Measurements from ENCODE around the gene C11orf42.

C11orf42 gene

DNA sequence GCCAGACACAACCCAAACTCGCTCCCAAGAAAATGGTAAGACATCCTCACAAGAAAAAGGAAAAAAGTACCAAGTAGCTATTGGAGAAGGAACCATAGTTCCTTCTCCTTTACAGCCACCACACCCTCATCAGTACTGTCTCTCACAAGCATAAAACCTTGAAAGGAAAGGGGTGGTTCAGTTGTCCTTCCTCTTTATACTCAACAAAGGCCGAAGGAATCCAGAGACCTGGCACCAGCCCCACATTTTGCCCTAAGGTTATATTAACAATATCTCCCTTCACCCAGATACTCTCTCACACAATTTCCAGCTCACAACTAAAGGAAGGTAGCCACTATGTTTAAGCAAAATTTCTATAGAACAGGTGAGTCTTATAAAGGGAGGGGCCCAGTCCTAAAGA is 20.5 kb downstream of the C11orf42 start:
- TF ChIP-seq ZFP3 (CRISPR knock-in tag; IDR thresholded peaks at IDR 0.05) (no peak), RARB (CRISPR knock-in tag; IDR thresholded peaks at IDR 0.05) (no peak), TOX (CRISPR knock-in tag; IDR thresholded peaks at IDR 0.05; ENCODE audit: borderline replicate concordance) (no peak), ISL1 (CRISPR knock-in tag; IDR thresholded peaks at IDR 0.05) (no peak)
- TF ChIP-seq, protein P1, sequence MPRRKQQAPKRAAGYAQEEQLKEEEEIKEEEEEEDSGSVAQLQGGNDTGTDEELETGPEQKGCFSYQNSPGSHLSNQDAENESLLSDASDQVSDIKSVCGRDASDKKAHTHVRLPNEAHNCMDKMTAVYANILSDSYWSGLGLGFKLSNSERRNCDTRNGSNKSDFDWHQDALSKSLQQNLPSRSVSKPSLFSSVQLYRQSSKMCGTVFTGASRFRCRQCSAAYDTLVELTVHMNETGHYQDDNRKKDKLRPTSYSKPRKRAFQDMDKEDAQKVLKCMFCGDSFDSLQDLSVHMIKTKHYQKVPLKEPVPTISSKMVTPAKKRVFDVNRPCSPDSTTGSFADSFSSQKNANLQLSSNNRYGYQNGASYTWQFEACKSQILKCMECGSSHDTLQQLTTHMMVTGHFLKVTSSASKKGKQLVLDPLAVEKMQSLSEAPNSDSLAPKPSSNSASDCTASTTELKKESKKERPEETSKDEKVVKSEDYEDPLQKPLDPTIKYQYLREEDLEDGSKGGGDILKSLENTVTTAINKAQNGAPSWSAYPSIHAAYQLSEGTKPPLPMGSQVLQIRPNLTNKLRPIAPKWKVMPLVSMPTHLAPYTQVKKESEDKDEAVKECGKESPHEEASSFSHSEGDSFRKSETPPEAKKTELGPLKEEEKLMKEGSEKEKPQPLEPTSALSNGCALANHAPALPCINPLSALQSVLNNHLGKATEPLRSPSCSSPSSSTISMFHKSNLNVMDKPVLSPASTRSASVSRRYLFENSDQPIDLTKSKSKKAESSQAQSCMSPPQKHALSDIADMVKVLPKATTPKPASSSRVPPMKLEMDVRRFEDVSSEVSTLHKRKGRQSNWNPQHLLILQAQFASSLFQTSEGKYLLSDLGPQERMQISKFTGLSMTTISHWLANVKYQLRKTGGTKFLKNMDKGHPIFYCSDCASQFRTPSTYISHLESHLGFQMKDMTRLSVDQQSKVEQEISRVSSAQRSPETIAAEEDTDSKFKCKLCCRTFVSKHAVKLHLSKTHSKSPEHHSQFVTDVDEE (CRISPR knock-in tag; IDR thresholded peaks at IDR 0.05) = no peak
- ATAC-seq = no peak

DNA sequence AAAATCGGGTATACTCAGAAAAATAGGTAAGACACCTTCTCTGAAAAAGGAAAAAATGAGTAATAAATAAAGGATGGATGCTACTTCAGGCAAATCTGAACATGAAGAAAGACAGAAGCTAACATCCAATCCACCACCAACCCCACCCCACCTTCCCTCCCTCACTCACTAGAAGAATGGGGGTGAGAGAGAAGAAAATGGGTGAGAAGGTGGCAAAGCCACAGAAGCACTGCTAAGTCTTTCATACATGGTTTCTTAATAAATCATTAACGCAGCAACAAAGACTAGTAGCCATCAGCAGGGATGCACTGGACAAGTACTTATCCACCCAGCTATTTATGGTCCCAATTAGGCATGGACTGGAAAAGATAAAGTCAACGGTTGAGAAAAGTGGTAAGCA is 23.2 kb downstream of the C11orf42 start:
- no peak for ATAC-seq
- TF ChIP-seq ZC3H10 (CRISPR knock-in tag; IDR thresholded peaks at IDR 0.05) (no peak), ZFP3 (CRISPR knock-in tag; IDR thresholded peaks at IDR 0.05) (no peak), ZNF8 (CRISPR knock-in tag; IDR thresholded peaks at IDR 0.05) (no peak), TCF4 (CRISPR knock-in tag; IDR thresholded peaks at IDR 0.05; ENCODE audit: borderline replicate concordance) (no peak), SNAI2 (CRISPR knock-in tag; IDR thresholded peaks at IDR 0.05) (no peak), ISL1 (CRISPR knock-in tag; IDR thresholded peaks at IDR 0.05) (no peak), ZFP30 (CRISPR knock-in tag; IDR thresholded peaks at IDR 0.05) (no peak), ZNF565 (CRISPR knock-in tag; conservative IDR thresholded peaks at IDR 0.05; ENCODE audit: low read depth) (no peak), PPARA (CRISPR knock-in tag; IDR thresholded peaks at IDR 0.05; ENCODE audit: borderline replicate concordance) (no peak), ESRRG (CRISPR knock-in tag; IDR thresholded peaks at IDR 0.05) (no peak), CSDC2 (CRISPR knock-in tag; IDR thresholded peaks at IDR 0.05) (no peak), BACH2 (CRISPR knock-in tag; IDR thresholded peaks at IDR 0.05; ENCODE audit: borderline replicate concordance) (no peak), ARNTL (CRISPR knock-in tag; IDR thresholded peaks at IDR 0.05; ENCODE audit: borderline replicate concordance, low read depth) (no peak)
- TF ChIP-seq, protein P1 (CRISPR knock-in tag; IDR thresholded peaks at IDR 0.05) = no peak
- TF ChIP-seq, protein P2, sequence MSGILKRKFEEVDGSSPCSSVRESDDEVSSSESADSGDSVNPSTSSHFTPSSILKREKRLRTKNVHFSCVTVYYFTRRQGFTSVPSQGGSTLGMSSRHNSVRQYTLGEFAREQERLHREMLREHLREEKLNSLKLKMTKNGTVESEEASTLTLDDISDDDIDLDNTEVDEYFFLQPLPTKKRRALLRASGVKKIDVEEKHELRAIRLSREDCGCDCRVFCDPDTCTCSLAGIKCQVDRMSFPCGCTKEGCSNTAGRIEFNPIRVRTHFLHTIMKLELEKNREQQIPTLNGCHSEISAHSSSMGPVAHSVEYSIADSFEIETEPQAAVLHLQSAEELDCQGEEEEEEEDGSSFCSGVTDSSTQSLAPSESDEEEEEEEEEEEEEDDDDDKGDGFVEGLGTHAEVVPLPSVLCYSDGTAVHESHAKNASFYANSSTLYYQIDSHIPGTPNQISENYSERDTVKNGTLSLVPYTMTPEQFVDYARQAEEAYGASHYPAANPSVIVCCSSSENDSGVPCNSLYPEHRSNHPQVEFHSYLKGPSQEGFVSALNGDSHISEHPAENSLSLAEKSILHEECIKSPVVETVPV (CRISPR knock-in tag; IDR thresholded peaks at IDR 0.05) = no peak
- TF ChIP-seq, protein P3, sequence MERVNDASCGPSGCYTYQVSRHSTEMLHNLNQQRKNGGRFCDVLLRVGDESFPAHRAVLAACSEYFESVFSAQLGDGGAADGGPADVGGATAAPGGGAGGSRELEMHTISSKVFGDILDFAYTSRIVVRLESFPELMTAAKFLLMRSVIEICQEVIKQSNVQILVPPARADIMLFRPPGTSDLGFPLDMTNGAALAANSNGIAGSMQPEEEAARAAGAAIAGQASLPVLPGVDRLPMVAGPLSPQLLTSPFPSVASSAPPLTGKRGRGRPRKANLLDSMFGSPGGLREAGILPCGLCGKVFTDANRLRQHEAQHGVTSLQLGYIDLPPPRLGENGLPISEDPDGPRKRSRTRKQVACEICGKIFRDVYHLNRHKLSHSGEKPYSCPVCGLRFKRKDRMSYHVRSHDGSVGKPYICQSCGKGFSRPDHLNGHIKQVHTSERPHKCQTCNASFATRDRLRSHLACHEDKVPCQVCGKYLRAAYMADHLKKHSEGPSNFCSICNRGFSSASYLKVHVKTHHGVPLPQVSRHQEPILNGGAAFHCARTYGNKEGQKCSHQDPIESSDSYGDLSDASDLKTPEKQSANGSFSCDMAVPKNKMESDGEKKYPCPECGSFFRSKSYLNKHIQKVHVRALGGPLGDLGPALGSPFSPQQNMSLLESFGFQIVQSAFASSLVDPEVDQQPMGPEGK (CRISPR knock-in tag; IDR thresholded peaks at IDR 0.05; ENCODE audit: borderline replicate concordance) = no peak

DNA sequence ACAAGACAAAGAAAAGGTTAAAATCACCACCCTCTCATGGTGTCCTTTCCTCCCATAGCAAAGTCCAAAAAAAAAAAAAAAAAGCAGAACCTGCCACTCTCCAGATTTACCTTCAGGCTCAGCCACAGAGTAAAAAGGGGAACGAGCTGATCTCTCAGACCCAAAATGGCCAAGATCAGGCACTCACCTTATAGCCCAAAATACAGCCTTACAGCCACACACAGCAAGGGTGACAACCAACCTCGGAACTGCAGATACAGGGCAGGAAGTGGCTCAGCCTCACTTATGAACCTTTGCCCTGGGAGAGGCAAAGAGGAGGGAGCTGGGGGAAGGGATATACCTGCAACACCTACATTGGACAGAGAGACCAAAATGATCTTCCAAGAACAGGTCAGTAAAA is 24.6 kb downstream of the C11orf42 start:
- TF ChIP-seq TCF4 (CRISPR knock-in tag; IDR thresholded peaks at IDR 0.05; ENCODE audit: borderline replicate concordance) (no peak), BACH2 (CRISPR knock-in tag; IDR thresholded peaks at IDR 0.05; ENCODE audit: borderline replicate concordance) (no peak)

DNA sequence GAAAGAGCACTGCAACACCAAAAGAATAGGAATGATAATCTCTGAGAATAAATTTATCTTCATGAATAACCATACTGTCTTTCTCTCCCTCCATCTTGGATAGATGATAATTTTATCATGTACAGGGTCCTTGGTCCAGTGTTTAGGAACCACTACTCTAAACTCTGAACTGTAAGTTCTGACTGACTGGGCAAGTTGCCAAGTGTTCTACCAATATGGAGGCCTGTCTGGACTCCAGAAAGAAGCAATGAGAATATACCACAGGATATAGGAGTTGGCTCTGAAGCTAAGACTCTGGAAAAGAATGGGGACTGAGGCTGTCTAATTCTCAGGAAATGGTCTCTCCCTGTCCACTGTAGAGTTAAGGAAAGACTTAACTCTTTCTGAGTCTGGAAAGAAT is 27.5 kb downstream of the C11orf42 start:
- ATAC-seq = no peak
- TF ChIP-seq BACH2 (CRISPR knock-in tag; IDR thresholded peaks at IDR 0.05; ENCODE audit: borderline replicate concordance) = no peak
- TF ChIP-seq TOX (CRISPR knock-in tag; IDR thresholded peaks at IDR 0.05; ENCODE audit: borderline replicate concordance) = no peak
- no peak for TF ChIP-seq ISL1 (CRISPR knock-in tag; IDR thresholded peaks at IDR 0.05)
- TF ChIP-seq, protein P4, sequence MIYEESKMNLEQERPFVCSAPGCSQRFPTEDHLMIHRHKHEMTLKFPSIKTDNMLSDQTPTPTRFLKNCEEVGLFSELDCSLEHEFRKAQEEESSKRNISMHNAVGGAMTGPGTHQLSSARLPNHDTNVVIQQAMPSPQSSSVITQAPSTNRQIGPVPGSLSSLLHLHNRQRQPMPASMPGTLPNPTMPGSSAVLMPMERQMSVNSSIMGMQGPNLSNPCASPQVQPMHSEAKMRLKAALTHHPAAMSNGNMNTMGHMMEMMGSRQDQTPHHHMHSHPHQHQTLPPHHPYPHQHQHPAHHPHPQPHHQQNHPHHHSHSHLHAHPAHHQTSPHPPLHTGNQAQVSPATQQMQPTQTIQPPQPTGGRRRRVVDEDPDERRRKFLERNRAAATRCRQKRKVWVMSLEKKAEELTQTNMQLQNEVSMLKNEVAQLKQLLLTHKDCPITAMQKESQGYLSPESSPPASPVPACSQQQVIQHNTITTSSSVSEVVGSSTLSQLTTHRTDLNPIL (CRISPR knock-in tag; IDR thresholded peaks at IDR 0.05; ENCODE audit: low read depth) = no peak
- TF ChIP-seq ARNTL (CRISPR knock-in tag; IDR thresholded peaks at IDR 0.05; ENCODE audit: borderline replicate concordance, low read depth) = no peak
- TF ChIP-seq, protein P5, sequence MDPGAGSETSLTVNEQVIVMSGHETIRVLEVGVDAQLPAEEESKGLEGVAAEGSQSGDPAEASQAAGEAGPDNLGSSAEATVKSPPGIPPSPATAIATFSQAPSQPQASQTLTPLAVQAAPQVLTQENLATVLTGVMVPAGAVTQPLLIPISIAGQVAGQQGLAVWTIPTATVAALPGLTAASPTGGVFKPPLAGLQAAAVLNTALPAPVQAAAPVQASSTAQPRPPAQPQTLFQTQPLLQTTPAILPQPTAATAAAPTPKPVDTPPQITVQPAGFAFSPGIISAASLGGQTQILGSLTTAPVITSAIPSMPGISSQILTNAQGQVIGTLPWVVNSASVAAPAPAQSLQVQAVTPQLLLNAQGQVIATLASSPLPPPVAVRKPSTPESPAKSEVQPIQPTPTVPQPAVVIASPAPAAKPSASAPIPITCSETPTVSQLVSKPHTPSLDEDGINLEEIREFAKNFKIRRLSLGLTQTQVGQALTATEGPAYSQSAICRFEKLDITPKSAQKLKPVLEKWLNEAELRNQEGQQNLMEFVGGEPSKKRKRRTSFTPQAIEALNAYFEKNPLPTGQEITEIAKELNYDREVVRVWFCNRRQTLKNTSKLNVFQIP (CRISPR knock-in tag; IDR thresholded peaks at IDR 0.05; ENCODE audit: borderline replicate concordance, low read depth) = no peak
- TF ChIP-seq OSR1 (CRISPR knock-in tag; IDR thresholded peaks at IDR 0.05) = no peak
- no peak for TF ChIP-seq ZNF8 (CRISPR knock-in tag; IDR thresholded peaks at IDR 0.05)
- TF ChIP-seq RARB (CRISPR knock-in tag; IDR thresholded peaks at IDR 0.05) = no peak
- TF ChIP-seq ZFP30 (CRISPR knock-in tag; IDR thresholded peaks at IDR 0.05) = no peak
- TF ChIP-seq PPARA (CRISPR knock-in tag; IDR thresholded peaks at IDR 0.05; ENCODE audit: borderline replicate concordance) = no peak
- TF ChIP-seq, protein P2 (CRISPR knock-in tag; IDR thresholded peaks at IDR 0.05) = no peak
- TF ChIP-seq ESRRG (CRISPR knock-in tag; IDR thresholded peaks at IDR 0.05) = no peak
- no peak for TF ChIP-seq ZFP3 (CRISPR knock-in tag; IDR thresholded peaks at IDR 0.05)
- TF ChIP-seq ZNF70 (CRISPR knock-in tag; IDR thresholded peaks at IDR 0.05) = no peak

More for the DNA sequence above, 24.6 kb downstream of the C11orf42 start:
- ATAC-seq = no peak
